ENCODE measurements around the gene CLN3. TPM values are rescaled to one million over a fixed set of nuclear protein-coding genes. Genes with fewer than 3 reads are reported as not detected.

CLN3 gene
- polyA plus RNA-seq, 3 donors, result 37.0 to 113 (median 50.2) TPM

- Histone ChIP-seq H4K20me1 (ENCODE audit: insufficient read depth, low read length) (peaks cover 68% of the 10 kb centered on the region), H3K27ac (ENCODE audit: low read depth in 1 of 2, low read length in 2 of 2) (no peak overlapping the region), H2AFZ (ENCODE audit: insufficient read depth, low read depth, low read length, poor library complexity, severe bottlenecking) (no peak overlapping the region), H3K9ac (ENCODE audit: insufficient read depth, low read length, poor library complexity, severe bottlenecking) (no peak overlapping the region), H3K4me3 (replicated peaks in 1 of 3; ENCODE audit: low read depth in 2 of 3, low read length in 3 of 3) (no peak overlapping the region), H3K9me3 (replicated peaks in 1 of 2; ENCODE audit: control insufficient read depth in 1 of 2, insufficient read depth in 1 of 2, low read length in 2 of 2) (no peaks in the 10 kb centered on the region), H3K4me2 (replicated peaks; ENCODE audit: extremely low read depth, low read length, poor library complexity, severe bottlenecking) (no peak overlapping the region), H3K79me2 (ENCODE audit: insufficient read depth, low read length) (peaks cover 10% of the 10 kb centered on the region), H3K4me1 (ENCODE audit: control insufficient read depth in 1 of 2, insufficient read depth in 2 of 2, low read length in 2 of 2) (peaks cover 5 to 9% of the 10 kb centered on the region in 2 donors), H3K36me3 (replicated peaks in 1 of 2; ENCODE audit: control insufficient read depth in 1 of 2, insufficient read depth in 2 of 2, low read length in 2 of 2) (peaks cover 69 to 92% of the 10 kb centered on the region in 2 donors), H3K27me3 (ENCODE audit: control insufficient read depth in 2 of 2, insufficient read depth in 2 of 2, low read length in 2 of 2) (no peaks in the 10 kb centered on the region)
- peaks cover 0 to 3% (median 0%) of the 10 kb centered on the region in 7 donors for H3K9me3 Mint-ChIP-seq
- H3K4me3 Mint-ChIP-seq, result no peak overlapping the region
- no peak for DNase-seq
- H3K4me1 Mint-ChIP-seq, result peaks cover 2% of the 10 kb centered on the region
- TF ChIP-seq CTCF (IDR thresholded peaks at IDR 0.05), result no peak
- peak overlapping the region in 2 of 7 donors; percentile 79 to 81 for H3K27ac Mint-ChIP-seq
- peaks cover 57 to 89% of the 10 kb centered on the region in 2 donors for H3K36me3 Mint-ChIP-seq
- 98% methylated on average over 11 of the region's 13 CpGs for WGBS (ENCODE audit: insufficient coverage)
- no peaks in the 10 kb centered on the region for H3K27me3 Mint-ChIP-seq (ENCODE audit: low read depth in 3 of 3)
- intact Hi-C loops (cut with micrococcal nuclease), result no loop called here
Measured at GRCh38 chr16:28482026-28482425, 9.8 kb downstream of the CLN3 start.

DNA sequence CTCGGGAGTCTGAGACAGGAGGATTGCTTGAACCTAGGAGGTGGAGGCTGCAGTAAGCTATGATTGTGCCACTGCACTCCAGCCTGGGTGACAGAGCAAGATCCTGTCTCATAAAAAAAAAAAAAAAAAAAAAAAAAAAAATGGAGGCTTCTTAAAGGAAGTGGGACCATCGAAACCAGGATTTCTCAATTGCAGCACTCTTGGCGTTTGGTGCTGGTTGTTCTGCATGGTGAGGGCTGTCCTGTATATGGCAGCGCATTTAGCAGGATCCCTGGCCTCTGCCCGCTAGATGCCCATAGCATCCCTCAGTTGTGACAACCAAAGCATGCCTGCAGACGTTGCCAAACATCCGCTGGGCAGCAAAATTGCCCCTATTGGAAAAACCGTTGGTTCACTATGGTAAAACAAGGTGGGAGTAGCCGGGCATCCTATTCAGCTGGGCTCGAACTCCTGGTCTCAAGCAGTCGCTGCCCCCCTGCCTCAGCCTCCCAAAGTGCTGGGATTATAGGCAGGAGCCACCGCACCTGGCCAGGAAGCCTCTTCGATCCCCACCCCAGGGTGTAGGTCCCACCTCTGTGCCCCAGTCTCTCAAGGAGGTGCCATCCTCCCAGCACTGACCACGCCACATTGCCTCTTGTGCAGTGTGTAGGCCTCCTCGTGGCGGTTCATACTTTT lies 13.2 kb downstream of the CLN3 start:
- peak overlapping the region in 1 of 2 donors; percentile 41 for H3K27ac ChIP-seq (ENCODE audit: low read depth in 1 of 2, low read length in 2 of 2)
- no peak for TF ChIP-seq CTCF (IDR thresholded peaks at IDR 0.05)
- H4K20me1 ChIP-seq (ENCODE audit: insufficient read depth, low read length), result peaks cover 53% of the 10 kb centered on the region
- peaks cover 80 to 98% of the 10 kb centered on the region in 2 donors for H3K36me3 ChIP-seq (replicated peaks in 1 of 2; ENCODE audit: control insufficient read depth in 1 of 2, insufficient read depth in 2 of 2, low read length in 2 of 2)
- H3K27me3 ChIP-seq (ENCODE audit: control insufficient read depth in 2 of 2, insufficient read depth in 2 of 2, low read length in 2 of 2), result no peaks in the 10 kb centered on the region
- H3K4me1 ChIP-seq (ENCODE audit: control insufficient read depth in 1 of 2, insufficient read depth in 2 of 2, low read length in 2 of 2), result peaks cover 5 to 9% of the 10 kb centered on the region in 2 donors
- H3K4me2 ChIP-seq (replicated peaks; ENCODE audit: extremely low read depth, low read length, poor library complexity, severe bottlenecking), result no peak overlapping the region
- no peak overlapping the region for H2AFZ ChIP-seq (ENCODE audit: insufficient read depth, low read depth, low read length, poor library complexity, severe bottlenecking)
- no peak overlapping the region for H3K4me3 ChIP-seq (replicated peaks in 1 of 3; ENCODE audit: low read depth in 2 of 3, low read length in 3 of 3)
- no peak overlapping the region for H3K9ac ChIP-seq (ENCODE audit: insufficient read depth, low read length, poor library complexity, severe bottlenecking)
- no peaks in the 10 kb centered on the region for H3K27me3 Mint-ChIP-seq (ENCODE audit: low read depth in 3 of 3)
- H3K4me3 Mint-ChIP-seq, result no peak overlapping the region
- H3K36me3 Mint-ChIP-seq, result peaks cover 61 to 94% of the 10 kb centered on the region in 2 donors
- H3K27ac Mint-ChIP-seq, result peak overlapping the region in 2 of 7 donors; percentile 6 to 74
- 56% methylated on average over 13 of the region's 16 CpGs for WGBS (ENCODE audit: insufficient coverage)
- DNase-seq, result peak in 2 of 3 donors; percentile 11 to 28
- peaks cover 2% of the 10 kb centered on the region for H3K4me1 Mint-ChIP-seq
- no peaks in the 10 kb centered on the region for H3K79me2 ChIP-seq (ENCODE audit: insufficient read depth, low read length)
- H3K9me3 Mint-ChIP-seq, result peaks cover 0 to 3% (median 0%) of the 10 kb centered on the region in 7 donors
- H3K9me3 ChIP-seq (replicated peaks in 1 of 2; ENCODE audit: control insufficient read depth in 1 of 2, insufficient read depth in 1 of 2, low read length in 2 of 2), result no peaks in the 10 kb centered on the region
- intact Hi-C loops (cut with micrococcal nuclease), result no loop called here
